Occipital lobe (tissue), 2 donors: Measurements from ENCODE around the gene SFTPA2. TPM values are rescaled to one million over a fixed set of nuclear protein-coding genes. Genes with fewer than 3 reads are reported as not detected.
"Not testable (repeated sequence)": the region's sequence is repeated elsewhere in the genome, so short reads cannot be mapped to it uniquely, and the experiment has no call there.

Experiments used
- DNase-seq: peaks from one replicate; lab custom pipeline; 2025; lab: John Stamatoyannopoulos, UW
- total RNA-seq: library from RNA; depleted of rRNA; stranded (reverse); fragments of >200 nt; gene quantifications from one replicate; pipeline ENCODE4 v1.2.3, GENCODE V29; 2014

Gene SFTPA2
- not detected for total RNA-seq

GRCh38 chr10:79560160-79560709, at the start of gene SFTPA2:
SFTPA2 (minus strand) TSS chr10:79560407; CDS start chr10:79559483, 924 bp downstream.
- DNase-seq, result no peak

DNA sequence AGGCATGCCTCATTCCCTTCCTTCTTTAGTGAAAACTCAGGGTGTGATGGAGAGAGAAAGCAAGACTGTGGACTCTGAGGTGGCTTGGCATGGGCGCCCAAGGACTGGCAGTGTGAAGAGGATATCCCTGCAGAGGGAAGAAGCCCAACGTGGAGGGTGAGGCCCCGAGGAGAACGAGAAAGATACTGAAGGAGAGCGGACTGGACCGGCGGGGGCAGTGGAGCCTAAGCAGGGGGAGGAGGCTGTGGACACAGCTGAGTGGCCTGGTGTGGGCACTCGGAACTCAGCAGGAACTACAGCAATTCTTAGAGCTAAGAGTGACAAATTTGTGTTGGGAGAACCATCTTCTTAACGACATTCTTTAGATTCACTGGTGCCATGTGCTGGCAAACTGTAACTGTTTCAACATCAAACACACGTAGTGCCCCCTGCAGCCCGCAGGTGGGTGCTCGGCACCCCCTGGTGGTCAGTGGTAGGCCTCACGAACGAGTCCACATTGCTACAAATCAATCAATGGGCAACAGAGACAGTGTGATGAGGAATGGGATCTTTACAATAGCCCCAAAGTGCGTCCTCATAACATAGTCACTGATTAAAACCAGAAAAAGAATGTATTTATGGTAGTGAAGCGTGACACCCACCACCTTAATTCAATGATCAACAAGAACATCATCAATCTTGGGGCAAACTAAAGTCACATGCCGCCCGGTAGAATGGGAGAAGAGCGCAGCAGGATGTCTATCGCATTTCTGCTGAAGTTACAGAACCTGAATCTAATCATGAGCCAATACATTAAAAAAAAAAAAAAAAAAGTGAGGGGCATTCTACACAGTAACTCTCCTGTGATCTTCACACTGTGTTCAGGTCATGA, 48.5 kb upstream of the SFTPA2 start:
- no peak for DNase-seq

- no peak for DNase-seq
Observed at GRCh38 chr10:79605308-79605707, 45.1 kb upstream of the SFTPA2 start.

GRCh38 chr10:79604294-79604693, 44.1 kb upstream of the SFTPA2 start:
- no peak for DNase-seq

- DNase-seq, result no peak
Observed at GRCh38 chr10:79602953-79603352, 42.7 kb upstream of the SFTPA2 start.

- no peak for DNase-seq
Observed at GRCh38 chr10:79601939-79602338, 41.7 kb upstream of the SFTPA2 start.

GRCh38 chr10:79599644-79600043, 39.4 kb upstream of the SFTPA2 start:
- DNase-seq, result not testable (repeated sequence)

DNA sequence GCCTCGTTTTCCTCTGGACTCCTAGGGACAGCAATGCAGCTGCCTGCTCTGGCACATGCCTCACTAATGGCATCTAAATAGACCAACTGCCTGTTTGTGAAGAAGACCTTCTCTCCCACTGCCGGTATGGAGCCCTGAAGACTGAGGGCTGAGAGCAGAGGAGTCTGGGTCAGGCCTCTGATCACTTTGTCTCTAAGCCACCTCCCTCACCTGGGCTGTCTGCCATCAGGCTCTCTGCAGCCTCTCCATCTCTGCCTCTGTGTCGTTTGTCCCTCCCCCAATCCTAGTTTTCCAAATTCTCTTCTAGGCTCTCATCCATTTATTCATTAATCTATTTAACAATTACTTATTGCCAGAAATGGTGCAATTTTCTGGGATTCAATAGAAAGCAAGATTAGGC, 35.3 kb upstream of the SFTPA2 start:
- DNase-seq, result no peak

- DNase-seq, result not testable (repeated sequence)
Observed at GRCh38 chr10:79594565-79594964, 34.4 kb upstream of the SFTPA2 start.

DNA sequence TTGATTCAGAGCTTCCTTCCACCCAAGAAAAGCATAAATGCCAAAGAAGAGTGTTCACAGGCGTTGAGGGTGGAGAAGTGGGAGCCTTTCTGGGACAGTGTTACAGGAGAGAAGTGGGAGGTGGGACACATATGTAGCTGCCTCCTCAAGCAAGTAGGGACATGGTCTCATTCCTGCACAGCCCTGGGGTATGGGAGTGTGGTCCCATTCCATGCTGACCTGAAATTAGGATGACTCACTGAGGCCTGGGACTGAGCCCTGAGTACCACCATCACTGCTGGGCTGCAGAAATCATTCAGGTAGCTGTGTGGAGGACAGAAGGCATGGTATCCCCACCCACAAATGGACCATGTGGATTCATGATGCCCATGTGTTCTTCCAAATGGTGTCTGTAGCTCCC, 33.2 kb upstream of the SFTPA2 start:
- DNase-seq, result no peak

GRCh38 chr10:79588800-79589199, 28.6 kb upstream of the SFTPA2 start:
- DNase-seq, result no peak

DNA sequence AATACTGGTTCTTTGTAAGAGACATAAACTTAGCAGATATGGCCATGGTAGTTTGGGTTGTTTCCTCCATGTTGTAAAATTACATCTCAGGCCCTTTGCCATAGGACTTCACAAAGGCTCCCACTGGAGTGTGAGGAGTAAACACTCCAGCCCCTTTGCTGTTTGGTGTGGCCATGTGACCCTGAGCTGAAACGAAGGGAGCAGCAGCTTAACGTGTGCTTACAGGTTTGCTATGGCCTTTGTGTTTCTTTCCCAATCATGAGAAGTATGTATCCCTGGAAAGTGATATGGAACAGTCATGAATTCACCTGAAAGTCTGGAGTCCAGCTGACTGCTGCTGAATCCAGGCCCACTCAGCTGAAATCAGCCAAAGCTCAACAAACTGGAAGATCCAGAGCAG, 26.7 kb upstream of the SFTPA2 start:
- no peak for DNase-seq

DNA sequence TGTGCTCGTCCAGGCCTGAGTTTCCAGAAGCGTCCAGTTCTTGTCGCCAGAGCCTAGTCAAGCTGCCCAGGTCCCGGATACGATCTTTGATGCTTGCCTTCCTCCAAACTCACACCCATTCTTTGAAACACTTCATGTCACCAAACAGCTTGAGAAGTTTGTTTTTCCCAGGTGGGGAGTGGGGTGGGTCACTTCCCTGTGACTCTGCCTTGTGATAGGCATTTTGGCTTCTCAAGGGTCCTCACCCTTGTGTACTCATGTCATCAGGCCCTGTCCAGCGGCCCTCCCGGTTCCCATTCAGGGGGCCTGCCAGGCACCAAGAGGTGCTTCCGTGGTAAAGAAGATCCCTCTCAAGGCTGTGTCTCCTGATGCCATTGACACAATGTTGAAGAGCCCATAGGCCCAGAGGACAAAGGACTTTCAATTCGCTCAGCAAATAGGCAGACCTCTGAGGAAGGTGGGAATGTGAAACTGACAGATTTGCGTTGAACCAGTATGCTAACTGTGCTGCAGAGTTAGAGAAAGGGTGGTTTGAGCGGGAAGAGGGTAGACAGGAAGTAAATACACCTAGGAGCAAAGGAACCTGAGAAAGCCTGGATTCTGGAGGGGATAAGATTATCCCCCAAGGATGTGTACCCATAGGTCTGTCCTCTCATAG, 25.8 kb upstream of the SFTPA2 start:
- no peak for DNase-seq

DNA sequence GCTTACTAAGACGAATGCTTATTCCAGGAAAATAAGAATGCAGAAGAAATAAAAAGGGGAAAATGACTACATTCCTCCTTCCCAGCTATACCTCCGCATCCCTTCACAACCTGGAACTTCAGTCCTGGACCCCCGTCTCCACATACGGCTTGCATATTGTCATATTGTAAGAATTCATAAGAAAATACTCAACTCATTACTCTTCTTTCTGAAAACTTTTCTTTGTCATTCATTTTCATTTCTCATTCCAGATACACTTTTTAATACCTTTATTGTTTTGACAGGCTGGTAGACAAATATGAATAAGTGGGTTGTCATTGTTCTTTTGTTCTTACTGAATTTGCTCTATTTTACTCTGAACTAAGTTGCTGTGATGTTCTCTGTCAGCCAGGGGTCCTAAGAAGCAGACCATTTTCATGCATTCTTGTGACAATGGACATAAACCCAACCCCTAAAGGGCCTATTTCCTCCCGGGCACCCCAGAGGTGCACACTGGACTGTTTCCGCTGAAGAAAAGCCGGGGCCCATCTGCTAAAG, 23.3 kb upstream of the SFTPA2 start:
- no peak for DNase-seq

DNA sequence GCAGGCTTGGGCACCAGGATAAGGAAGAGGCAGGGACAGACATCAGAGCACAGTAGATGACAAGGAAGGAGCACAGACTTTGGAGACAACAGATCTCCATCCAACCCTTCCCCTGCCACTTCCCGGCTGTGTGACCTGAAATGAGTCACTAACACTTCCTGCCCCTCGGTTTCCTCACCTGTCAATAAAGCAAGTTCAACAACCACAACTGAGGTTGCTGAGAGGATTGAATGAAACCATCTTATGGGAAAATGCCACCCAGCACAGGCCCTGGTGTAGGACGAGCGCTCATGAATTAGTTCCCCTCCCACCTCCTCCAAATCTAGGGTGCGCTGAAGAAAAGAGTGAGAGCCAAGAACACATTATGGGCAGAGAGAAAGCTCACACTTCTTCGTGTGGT, 22.7 kb upstream of the SFTPA2 start:
- DNase-seq, result not testable (repeated sequence)

DNA sequence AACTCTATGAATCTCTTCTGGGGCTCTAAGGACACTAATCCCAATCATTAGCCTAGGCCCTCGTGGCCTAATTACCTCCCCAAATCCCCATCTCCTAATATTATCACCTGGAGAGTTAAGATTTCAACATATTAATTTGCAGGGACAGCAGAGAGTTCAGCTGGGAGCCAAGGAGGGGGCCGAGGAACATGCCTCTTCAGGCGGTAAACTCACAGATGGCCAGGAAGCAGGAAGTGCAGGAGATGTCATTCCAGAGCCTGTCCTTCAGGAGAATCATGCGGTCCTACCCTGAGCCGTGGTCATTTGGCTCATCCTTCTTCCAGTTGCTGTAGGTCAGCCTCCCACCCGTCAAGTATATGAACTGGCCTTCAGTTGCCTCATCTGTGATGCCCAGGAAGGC, 21.9 kb upstream of the SFTPA2 start:
- no peak for DNase-seq

- no peak for DNase-seq
Observed at GRCh38 chr10:79581044-79581443, 20.8 kb upstream of the SFTPA2 start.

GRCh38 chr10:79579361-79579760, 19.2 kb upstream of the SFTPA2 start:
- DNase-seq, result no peak

DNA sequence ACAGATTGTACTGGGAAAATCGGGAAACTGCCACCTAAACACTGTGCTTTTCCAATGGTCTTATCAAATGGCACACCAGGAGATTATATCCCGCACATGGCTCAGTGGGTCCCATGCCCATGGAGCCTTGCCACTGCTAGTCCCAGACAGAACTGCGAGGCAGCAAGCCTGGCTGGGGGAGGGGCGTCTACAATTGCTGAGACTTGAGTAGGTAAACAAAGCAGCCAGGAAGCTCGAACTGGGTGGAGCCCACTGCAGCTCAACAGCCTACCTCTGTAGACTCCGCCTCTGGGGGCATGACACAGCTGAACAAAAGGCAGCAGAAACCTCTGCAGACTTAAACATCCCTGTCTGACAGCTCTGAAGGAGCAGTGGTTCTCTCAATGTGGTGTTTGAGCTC, 10.4 kb upstream of the SFTPA2 start:
- DNase-seq, result not testable (repeated sequence)

- no peak for DNase-seq
Observed at GRCh38 chr10:79563426-79563825, 3.2 kb upstream of the SFTPA2 start.

- DNase-seq, result peak; percentile 62
Observed at GRCh38 chr10:79562135-79562756, 2.0 kb upstream of the SFTPA2 start.

DNA sequence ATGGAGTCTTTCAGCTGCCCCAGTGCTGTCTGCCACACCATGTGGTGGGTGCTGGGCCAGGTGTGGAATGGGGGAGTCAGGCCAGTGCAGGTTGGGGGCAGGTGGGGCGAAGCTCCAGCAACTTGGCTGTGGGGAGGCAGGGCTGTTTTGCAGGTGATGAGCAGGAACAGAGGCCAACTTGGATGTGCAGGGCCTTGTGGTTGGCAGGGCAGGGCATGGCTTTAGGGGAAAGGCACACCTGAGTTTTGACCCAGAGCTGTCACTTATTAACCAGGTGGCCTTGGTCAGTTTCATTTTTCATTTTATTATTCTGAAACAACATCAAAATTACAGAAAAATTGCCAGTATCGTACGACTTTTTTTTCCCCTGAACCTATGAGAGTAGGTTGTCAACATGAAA, 1.1 kb upstream of the SFTPA2 start:
- no peak for DNase-seq
